K562 (cell line): ENCODE measurements around the gene DDX50. TPM values are rescaled to one million over a fixed set of nuclear protein-coding genes. Genes with fewer than 3 reads are reported as not detected.

Experiments used
- CSDE1 ChIP-seq, 2 experiments: fragments of 450-650 bp; IDR thresholded peaks; 2 replicates each; pipeline ENCODE4 v1.6.1; 2016; ENCODE audit warnings: mild to moderate bottlenecking in 1 of 2
- DEAF1 ChIP-seq: fragments of 450-650 bp; formaldehyde crosslinking; IDR thresholded peaks from 2 replicates; pipeline ENCODE4 v1.4.0; 2020; ENCODE audit warnings: mild to moderate bottlenecking, moderate library complexity
- DMBX1 ChIP-seq: fragments of 250-450 bp; sonication (Bioruptor Pico); IDR thresholded peaks from 2 replicates; pipeline ENCODE4 v1.8.0; 2022; ENCODE audit warnings: inconsistent platforms, mild to moderate bottlenecking, moderate library complexity, borderline replicate concordance
- EGR1 ChIP-seq: fragments of 450-650 bp; conservative IDR thresholded peaks from 2 replicates; pipeline ENCODE4 v1.6.1; 2017; ENCODE audit warnings: mild to moderate bottlenecking
- HMG20A ChIP-seq: fragments of 450-650 bp; formaldehyde crosslinking; conservative IDR thresholded peaks from 2 replicates; pipeline ENCODE4 v1.4.0; 2020; ENCODE audit warnings: mild to moderate bottlenecking, mixed read lengths
- MCM2 ChIP-seq: fragments of 450-650 bp; IDR thresholded peaks from 2 replicates; pipeline ENCODE4 v1.6.1; 2017; ENCODE audit warnings: low read depth, mild to moderate bottlenecking
- SIN3A ChIP-seq, 2 experiments: fragments of 150-350 bp in 1 of 2; IDR thresholded peaks; 2 replicates each; pipeline ENCODE4 v1.6.1; 2011 to 2016; ENCODE audit warnings: borderline replicate concordance in 2 of 2, low read depth in 2 of 2, low read length in 2 of 2, mild to moderate bottlenecking in 2 of 2, moderate library complexity in 2 of 2; ENCODE audit not compliant: control insufficient read depth in 1 of 2
- TBP ChIP-seq: optimal IDR thresholded peaks from 2 replicates; pipeline ENCODE3; 2011; ENCODE audit warnings: low read depth, low read length, improper control_type of control experiment
- TEAD1 ChIP-seq, 2 experiments: fragments of 450-650 bp in 1 of 2; sonication (generic) in 1 of 2; formaldehyde crosslinking; IDR thresholded peaks; 2 replicates each; pipeline versions ENCODE4 v1.4.0 to v1.8.0; 2020 to 2022; ENCODE audit warnings: mild to moderate bottlenecking in 2 of 2, missing genetic modification reagents in 1 of 2
- THRB ChIP-seq: fragments of 450-650 bp; formaldehyde crosslinking; conservative IDR thresholded peaks from 2 replicates; pipeline ENCODE4 v1.4.0; 2022; ENCODE audit warnings: mild to moderate bottlenecking, missing genetic modification characterization
- ZBTB33 ChIP-seq: sonication (generic); formaldehyde crosslinking; IDR thresholded peaks from 2 replicates; pipeline ENCODE4 v1.8.1; 2023; ENCODE audit warnings: mild to moderate bottlenecking, missing genetic modification reagents
- ZFP91 ChIP-seq: sonication (generic); formaldehyde crosslinking; IDR thresholded peaks from 2 replicates; pipeline ENCODE4 v1.8.0; 2022; ENCODE audit warnings: mild to moderate bottlenecking, missing genetic modification reagents
- ZMIZ1 ChIP-seq, 2 experiments: fragments of 150-350 bp in 1 of 2; IDR thresholded peaks; 2 replicates each; pipeline ENCODE4 v1.6.1; 2012 to 2016; ENCODE audit warnings: low read depth in 2 of 2, low read length in 2 of 2, mild to moderate bottlenecking in 1 of 2, moderate library complexity in 1 of 2
- ZNF24 ChIP-seq: fragments of 450-650 bp; IDR thresholded peaks from 2 replicates; pipeline ENCODE4 v1.6.1; 2016
- ZNF668 ChIP-seq: fragments of 250-450 bp; sonication (Bioruptor Pico); IDR thresholded peaks from 2 replicates; pipeline ENCODE4 v1.8.0; 2022; ENCODE audit warnings: mild to moderate bottlenecking, inconsistent platforms
- polyA plus RNA-seq, 8 experiments: library from polyadenylated mRNA; depleted of rRNA in 4 of 8; stranded (reverse) in 5 of 8; unstranded in 3 of 8; fragments of >200 nt; fragmentation: Nextera tagmentation in 2 of 8; fragmentation: Illumina TruSeq in 1 of 8; extraction: Ambion mirVana in 2 of 8; extraction: Trizol in 1 of 8; gene quantifications; 2 replicates each; pipeline versions ENCODE4 v1.2.1 to v1.2.3, GENCODE V29; 2011 to 2014; ENCODE audit warnings: inconsistent platforms in 1 of 8, missing spikeins in 1 of 8
- total RNA-seq, 7 experiments: library from RNA; depleted of rRNA in 6 of 7; stranded (reverse); fragments of >200 nt in 6 of 7; fragmentation: Illumina TruSeq in 2 of 7; extraction: Trizol in 2 of 7; gene quantifications; 2 replicates each; pipeline versions ENCODE4 v1.2.1 to v1.2.3, GENCODE V29; 2011 to 2021; ENCODE audit warnings: low replicate concordance in 1 of 7

The DDX50 gene
- total and polyA plus RNA-seq, 9 of the 15 experiments (the other 6 are each of a cell fraction or from before 2014, with no cell fraction given): 36.7 to 86.8 (median 57.4) TPM

- TF ChIP-seq ZBTB33 (CRISPR knock-in tag): 0 out of 2 replicates have a peak, but pooled peaks have one; percentile 6
- no peak for TF ChIP-seq MCM2
- peak; percentile 28; the same call in 1 of the 2 replicates for TF ChIP-seq EGR1
- TF ChIP-seq THRB (CRISPR knock-in tag): peak; percentile 84; the same call in 1 of the 2 replicates
- peak; percentile 51 to 63; a peak in 2 of 4 replicates for TF ChIP-seq SIN3A (IDR thresholded peaks at IDR 0.05; ENCODE audit: borderline replicate concordance in 2 of 2, control insufficient read depth in 1 of 2, low read depth in 2 of 2, low read length in 2 of 2)
- peak; percentile 47; the same call in 1 of the 2 replicates for TF ChIP-seq DMBX1 (CRISPR knock-in tag)
- peak in 1 of 2 experiments; percentile 80; a peak in 1 of 4 replicates for TF ChIP-seq CSDE1 (IDR thresholded peaks at IDR 0.05)
- TF ChIP-seq ZMIZ1 (IDR thresholded peaks at IDR 0.05; ENCODE audit: low read depth in 2 of 2, low read length in 2 of 2): no peak
- TF ChIP-seq TBP: peak; percentile 90
- TF ChIP-seq DEAF1 (CRISPR knock-in tag): peak; percentile 6; the same call in 1 of the 2 replicates
- TF ChIP-seq ZNF668: no peak
- peak; percentile 30; the same call in 1 of the 2 replicates for TF ChIP-seq ZFP91 (CRISPR knock-in tag)
- TF ChIP-seq TEAD1 (CRISPR knock-in tag; IDR thresholded peaks at IDR 0.05): peak; percentile 86 to 98
- TF ChIP-seq HMG20A: no peak
- TF ChIP-seq ZNF24: peak; percentile 64; the same call in 1 of the 2 replicates
Observed at GRCh38 chr10:68988530-68989316, 87.6 kb downstream of the DDX50 start, which contains the start of gene KIFBP (continued).
